ENCODE data around the gene SLC24A3. TPM values are rescaled to one million over a fixed set of nuclear protein-coding genes. Genes with fewer than 3 reads are reported as not detected.
A peak's percentile ranks its signal among the peaks of the same experiment; 100 is the strongest.

The SLC24A3 gene
- total RNA-seq, 1 experiment from 2014 or later: 0.06 TPM

DNA sequence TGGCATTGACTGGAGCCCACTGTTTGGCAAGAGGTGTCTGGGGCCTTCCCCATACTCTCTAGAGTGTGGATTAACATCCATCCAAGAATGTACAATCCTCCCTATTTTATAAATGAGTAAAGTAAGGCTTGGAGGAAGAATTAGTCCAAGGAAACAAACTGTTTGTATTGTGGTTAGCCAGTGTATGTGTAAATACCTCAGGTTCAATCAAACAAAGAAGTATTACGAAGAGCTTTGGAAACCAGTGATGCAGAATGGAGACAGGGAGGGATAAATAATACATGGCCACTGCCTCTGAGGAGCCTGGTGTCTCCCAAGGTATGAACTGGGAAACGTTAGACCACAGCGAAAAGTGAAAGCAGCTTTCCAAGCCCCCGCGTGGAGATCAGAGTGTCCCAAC is 319.0 kb downstream of the SLC24A3 start:
- DNase-seq (ENCODE audit: low read depth): no peak

DNA sequence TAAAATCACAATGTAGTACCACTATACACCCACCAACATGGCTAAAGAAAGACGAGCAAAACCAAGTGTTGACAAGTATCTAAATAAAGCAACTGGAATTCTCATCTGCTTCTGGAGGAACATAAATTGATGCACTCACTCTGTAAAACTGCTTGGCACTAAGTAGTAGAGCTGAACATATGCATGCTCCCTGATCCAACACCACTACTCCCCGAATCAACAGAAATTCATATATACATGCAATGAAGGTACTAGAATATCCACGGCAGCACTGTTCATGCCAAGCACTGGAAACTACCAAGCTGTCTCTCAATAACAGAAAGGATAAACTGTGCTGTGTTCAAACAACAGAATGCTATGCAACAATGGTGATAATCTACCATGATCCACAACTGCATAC is 326.1 kb downstream of the SLC24A3 start:
- DNase-seq (ENCODE audit: low read depth): no peak

DNA sequence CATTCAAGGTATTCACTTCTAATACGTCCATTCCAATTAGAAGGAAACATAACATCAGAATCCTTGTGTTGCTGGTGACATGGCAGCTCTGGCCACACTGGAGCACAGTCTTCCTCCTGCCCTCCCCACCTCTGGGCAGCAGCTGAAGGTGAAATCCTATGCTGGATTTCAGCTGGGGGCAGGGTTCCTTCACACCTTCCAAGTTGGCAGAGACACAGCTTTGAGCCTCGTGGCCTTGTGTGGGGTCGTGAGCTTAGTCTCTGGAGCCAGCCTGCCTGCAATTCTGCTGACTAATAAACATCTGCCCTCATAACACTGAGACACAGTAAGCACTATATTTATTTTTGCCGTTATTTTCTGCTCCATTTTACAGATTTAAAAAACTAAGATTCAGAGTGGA is 326.7 kb downstream of the SLC24A3 start:
- DNase-seq (ENCODE audit: low read depth): no peak

DNA sequence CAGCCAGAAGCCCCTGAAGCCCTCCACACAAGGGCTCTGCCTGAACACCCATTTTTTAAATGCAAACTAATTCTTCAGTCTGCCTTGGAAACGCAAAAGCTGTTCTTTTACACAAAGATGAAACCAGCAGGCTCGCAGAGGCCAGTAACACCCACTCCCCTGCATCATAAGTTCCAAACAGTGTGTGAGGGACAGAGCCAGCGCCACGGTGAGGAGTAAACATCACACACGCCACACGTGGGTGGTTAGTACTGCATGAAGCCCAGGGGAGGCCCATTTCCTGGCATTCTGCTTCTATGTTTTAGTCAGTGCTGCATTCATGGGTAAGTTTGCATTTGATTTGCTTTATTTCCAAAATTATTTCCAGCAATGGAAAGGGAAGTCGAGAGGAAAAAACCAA is 327.9 kb downstream of the SLC24A3 start:
- DNase-seq (ENCODE audit: low read depth): no peak

DNA sequence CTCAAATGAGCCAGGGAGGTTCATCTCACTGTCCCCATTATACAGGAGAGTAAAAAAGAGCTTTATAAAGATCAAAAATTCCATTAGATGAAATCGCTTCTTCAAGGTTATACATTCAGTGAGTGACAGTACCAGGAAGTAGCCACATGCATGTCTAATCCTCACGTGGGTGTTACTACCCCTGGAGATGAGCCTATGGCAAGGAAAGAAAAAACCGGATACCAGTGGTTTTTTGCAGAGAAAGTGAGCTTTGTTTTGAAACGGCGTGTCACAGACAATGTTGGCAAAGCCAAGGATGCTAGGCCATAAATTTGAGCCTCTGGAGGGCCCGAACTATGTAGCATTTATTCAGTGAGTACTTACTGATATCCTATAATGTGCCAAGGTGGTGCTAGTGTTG is 330.7 kb downstream of the SLC24A3 start:
- no peak for DNase-seq (ENCODE audit: low read depth)

DNA sequence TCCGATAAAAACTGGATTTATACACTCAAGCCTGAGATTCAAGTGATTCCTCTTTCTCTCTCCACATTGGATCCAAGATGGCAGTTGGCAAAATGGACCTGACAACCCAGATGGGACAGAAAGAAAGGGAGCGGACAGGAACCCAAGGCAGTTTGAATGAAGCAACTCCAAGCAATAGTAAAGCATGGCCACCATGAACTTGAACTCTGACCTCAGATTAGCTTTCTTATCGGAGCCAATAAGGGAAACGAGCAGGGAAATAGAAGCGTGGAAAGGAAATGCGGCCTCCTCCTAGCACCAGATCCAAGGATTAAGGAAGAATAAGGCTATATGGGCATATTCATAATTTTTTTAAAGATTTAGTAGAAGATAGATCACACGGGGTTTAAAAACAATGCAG is 332.2 kb downstream of the SLC24A3 start:
- DNase-seq (ENCODE audit: low read depth): no peak

DNA sequence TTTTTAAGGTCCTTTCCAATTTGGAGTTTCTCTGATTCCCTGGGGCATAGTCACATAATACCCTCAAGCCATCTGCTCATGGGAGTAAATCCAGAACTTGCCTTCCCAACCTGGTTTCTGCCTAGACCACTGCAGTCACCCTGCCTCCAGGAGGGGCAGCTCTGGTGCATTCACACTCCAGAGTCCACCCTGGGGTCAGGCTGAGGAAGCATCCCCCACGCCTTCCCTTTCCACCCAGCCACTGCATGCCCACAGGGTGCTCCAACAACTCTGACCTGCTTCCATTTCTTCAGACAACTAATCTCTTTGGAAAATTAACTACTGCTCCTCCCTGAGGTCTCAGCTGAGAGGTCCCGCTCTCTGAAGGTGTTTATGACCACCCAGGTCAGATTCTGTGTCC is 334.2 kb downstream of the SLC24A3 start:
- no peak for DNase-seq (ENCODE audit: low read depth)

DNA sequence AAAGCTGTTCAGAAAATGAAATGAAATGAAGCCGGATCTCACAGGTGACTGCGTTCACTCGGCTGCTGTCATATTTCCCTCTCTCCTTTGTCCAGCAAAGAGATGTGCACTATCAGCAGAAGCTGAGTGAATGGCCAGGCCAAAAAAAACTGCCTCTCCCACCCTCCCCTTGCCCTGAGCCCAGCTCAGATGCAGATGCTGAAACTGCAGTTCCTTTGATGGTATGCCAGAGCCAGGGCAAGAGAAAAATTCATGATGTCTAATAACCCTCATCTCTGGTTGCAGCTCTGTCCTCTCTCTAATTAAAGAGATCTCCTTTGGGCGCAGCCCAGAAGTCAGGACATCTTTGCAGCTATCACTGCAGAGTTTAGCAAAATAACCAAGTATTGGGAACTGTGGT is 335.1 kb downstream of the SLC24A3 start:
- DNase-seq (ENCODE audit: low read depth): no peak

DNA sequence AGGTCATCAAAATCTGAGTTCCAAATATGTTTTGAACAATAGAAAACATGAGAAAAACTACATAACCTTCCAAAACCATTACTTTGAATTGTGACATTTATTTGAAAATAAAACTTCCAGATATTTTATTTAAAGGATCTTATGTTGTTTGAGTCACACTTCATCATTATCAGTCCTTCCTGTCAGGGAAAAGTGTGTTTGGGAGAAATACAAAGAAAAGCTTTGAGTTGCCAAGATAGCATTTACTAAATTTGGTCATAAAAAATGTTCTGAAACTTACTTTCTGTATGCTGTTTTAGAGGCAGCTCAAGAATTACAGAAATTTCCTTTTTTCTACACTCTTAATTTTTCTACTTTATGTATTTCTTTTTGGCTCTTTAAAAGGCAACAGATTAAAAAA is 337.5 kb downstream of the SLC24A3 start:
- DNase-seq (ENCODE audit: low read depth): no peak

DNA sequence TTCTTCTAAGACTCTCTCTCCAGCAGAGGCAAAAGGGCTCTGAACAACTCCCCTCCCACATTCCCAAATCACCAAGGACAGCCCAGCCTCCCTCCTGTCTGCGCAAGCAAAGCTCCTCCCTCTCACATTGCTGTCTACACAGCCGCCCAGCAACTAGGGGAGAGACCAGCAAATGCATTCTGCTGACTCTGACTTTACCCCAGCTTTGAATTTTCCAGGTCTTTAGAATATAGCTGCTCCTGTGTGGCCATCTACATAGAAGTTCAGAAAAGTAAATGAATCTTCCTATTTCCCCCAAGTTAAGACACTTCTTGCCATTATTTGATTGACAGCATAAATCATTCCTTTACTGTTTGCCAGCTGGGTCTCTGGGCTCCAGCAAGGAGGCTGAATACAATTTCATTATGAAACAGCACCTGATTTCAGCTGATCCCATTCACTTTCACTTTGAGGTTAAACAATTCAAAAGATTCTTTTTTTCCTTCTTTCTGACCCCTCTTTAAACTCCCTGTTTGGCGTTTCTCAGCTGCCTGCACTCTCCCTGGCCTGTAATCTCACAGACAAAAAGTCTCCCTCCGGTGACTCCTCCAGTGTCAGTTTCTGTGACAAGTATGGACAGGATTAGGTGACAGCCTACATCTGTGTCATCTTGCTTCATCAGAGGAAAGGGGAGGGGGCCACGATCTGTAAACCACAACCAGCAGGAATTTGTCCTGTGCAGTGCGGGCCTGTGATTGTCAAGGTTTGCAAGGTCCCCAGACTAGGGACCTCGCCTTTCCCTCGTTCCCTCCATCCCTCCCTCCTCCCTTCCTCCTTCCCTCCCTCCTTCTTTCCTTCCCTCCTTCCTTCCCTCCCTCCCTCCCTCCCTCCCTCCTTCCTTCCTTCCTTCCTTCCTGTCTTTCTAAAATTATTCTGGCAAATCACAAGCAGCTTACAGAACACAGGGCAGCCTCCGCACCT is 340.1 kb downstream of the SLC24A3 start:
- DNase-seq (ENCODE audit: low read depth): peak; percentile 42

DNA sequence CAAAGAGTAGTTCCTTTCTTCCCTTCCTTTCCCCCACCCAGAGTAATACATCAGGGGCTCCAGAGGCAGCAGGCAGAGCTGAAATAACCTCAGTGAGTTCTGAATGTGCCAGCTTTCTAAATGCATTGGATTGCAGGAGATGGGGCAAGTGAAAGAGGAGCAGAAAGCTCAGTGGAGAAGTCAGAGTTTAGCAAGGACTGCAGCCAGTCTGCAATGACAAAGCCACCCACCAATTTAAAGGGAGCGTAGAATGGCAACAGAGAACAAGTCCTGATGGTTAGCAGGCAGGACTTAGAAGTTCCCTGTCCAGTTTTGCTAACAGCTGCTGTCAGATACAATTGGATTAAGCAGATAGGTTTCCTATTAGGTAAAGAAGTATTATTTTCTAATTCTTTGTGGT is 342.2 kb downstream of the SLC24A3 start:
- no peak for DNase-seq (ENCODE audit: low read depth)

DNA sequence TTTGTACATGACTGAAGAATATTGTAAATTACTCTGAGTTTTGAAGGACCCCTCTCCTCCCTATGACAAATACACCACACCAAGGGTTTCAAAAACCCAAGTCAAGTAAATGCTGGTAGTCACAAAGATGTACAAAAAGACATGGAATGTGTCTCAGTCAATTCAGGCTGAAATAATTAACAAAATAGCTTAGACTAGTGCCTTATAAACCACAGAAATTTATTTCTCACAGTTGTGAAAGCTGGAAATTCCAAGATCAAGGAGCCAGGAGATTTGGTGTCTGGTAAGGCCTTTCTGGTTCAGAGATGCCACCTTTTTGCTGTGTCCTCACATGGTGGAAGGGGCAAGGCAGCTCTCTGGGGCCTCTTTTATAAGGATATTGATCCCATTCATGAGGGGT is 343.3 kb downstream of the SLC24A3 start:
- no peak for DNase-seq (ENCODE audit: low read depth)

DNA sequence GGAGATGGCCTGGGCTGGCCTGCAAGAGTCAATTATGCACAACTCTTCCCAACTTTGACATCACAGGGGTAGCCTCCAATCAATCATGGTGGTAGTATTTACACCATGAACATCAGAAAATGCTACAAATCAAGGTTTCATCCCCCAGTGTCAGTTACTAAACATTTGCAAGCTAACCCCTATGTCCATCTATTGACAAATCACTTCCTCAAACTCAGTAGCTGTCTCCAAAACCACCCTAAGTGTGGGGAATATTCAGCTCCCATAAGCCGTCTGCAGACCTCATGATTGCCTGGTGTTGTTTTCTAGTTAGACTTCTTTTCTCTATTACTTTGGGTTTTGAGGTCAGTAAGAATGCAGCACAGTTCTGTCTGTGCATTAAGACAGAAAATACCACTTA is 344.8 kb downstream of the SLC24A3 start:
- no peak for DNase-seq (ENCODE audit: low read depth)

DNA sequence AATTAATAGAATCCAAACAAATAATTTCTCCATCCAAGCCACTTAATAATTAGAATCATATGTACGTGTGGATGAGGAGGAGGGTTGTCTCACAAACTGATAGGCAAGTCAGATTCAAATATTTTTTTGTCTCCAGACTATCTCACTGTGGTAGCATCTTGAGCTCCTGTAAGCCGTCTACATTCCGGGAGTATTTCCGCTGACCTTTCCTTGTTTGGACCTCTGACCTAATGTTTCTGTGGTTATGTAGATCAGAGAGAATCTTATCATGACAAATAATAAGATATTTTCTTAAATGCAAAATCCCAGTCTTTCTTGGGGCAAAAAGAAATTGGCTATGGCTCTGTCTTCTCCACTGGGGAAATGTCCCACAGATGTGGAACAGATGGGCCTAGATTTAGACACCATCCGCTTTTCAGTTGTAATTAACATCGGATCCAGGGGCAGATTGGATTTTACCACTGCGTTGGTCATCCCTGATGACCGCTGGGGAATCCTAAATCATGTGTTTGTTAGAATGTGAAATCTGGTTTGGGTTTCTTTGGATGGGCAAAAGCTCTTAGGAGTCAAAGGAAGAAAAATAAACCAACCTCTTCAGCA is 348.5 kb downstream of the SLC24A3 start:
- no peak for DNase-seq (ENCODE audit: low read depth)

DNA sequence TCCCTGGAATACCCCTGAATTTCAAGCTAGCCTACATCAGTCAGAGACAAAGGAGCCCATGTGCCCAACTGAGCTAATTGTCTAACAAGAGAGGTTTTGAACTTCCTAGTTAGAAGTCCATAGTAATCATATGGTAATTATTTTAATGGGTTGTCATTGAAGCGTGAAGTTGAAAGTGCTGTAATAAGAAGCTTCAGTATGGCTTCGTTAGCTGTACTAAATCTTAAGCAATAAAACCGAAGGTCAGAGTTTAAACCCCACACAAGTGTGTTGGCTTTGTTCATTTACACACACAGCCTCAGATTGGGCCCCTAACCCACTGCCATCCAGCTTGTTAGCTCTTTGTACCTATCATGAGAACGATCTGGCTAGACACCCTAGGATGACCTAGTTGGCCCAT is 350.0 kb downstream of the SLC24A3 start:
- DNase-seq (ENCODE audit: low read depth): no peak

DNA sequence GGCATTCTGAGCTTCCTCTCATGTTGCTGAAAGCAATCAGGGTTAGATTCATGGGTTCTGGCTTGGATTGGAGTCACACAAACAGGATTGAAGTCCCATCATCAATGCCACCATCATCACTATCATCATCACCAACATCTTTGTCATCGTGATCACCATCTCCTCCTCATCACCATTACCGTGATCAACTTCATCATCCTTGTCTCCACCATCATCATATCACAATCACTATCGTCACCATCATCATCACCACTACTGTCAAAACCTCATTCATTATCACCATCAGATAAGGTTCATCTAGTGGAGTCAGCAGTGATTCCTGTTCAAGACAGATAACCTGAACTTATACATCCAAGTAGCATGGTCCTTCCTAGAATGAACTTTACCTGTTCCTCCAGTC is 351.8 kb downstream of the SLC24A3 start:
- DNase-seq (ENCODE audit: low read depth): no peak

DNA sequence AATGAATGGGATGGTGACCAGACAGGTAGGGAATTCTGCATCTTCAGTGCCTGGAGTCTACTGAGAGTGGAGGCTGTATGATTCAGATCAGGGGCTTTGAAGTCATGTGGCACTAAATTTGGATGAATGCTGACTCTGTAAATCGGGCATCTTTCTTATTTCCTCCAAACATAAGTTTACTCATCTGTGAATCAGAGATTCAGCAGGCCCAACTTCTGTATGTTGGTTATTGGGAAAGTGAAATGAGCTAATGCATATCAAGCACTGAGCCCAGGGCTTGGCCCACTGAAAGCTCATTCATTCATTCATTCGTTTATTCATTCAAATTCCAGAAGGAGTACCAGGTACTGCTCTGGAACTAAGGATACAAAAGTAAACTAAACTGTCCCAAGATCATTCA is 353.3 kb downstream of the SLC24A3 start:
- DNase-seq (ENCODE audit: low read depth): no peak

DNA sequence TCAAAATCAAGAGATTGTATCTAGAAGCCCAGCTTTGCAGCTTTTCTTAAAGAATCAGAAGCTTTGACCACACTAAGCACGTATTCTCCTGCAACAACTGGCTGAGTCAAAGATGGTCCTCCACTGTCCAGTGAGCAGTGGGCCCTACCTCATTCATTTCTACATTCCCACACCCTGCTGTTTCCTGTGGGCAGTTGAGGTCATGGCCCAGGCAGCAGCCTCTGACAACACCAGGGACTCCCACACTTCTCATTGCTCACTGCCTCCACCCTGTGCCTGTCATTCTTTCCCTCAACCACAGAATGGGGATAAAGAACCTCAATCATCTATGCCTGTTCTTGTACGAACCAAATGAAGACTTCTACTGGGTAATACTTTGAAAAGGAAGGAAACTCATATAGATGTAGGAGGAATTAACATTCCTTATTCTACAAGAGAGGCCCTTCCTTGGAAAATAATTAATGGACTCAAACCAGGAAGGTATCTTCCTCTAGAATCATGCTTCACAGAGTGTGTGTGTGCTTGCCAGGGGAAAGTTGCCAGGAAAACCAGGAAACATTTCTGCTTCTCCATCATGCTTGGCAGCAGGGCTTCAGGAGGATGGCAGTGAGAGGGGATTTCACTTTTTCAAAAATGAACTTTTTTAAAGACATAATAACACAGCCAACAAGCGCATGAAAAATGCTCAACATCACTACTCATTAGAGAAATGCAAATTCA is 353.9 kb downstream of the SLC24A3 start:
- DNase-seq (ENCODE audit: low read depth): no peak

DNA sequence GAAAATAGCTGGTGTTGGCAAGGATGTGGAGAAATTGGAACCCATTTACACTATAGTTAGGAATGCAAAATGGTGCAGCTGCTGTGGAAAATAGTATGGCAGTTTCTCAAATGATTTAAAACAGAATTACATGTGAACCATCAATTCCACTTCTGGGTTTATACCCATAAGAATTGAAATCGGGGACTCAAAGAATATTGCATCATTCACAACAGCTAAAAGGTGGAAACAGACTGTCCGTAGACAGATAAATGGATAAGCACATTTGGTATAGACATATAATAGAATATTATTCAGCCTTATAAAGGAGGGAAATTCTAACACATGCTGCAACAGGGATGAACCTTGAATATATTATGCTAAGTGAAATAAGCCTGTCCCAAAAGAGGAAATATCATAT is 355.7 kb downstream of the SLC24A3 start:
- DNase-seq (ENCODE audit: low read depth): no peak

DNA sequence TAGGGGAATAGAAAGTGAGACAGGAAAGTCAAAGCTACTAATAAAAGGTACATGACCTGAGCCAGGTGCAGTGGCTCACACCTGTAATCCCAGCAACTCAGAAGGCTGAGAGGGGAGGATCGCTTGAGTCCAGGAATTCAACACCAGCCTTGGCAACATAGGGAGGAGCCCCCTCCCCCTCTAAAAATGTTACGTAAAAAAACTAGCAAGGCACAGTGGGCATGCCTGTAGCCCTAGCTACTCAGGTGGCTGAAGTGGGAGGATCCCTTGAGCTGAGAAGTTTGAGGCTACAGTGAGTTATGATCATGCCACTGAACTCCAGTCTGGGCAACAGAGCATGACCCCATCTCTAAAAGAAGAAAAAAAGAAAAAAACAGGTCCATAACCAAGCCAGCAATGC is 359.6 kb downstream of the SLC24A3 start:
- no peak for DNase-seq (ENCODE audit: low read depth)

DNA sequence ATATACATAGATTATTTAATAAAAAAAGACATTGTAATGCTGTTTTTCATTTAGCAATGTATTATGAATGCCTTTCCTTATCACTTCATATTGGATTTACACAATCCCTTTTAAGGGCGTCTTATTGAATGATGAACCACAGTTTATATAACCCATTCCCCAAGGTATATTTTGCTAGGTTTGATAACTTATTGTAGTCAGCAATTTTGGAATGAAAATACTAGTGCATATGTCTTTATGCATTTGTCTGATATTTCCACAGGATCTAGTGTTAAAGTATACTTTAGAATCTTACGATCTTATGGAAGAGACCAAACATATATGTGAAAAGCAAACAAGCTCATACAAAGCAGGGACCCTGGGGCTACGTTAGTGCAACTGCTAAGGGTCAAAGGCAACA is 365.2 kb downstream of the SLC24A3 start:
- DNase-seq (ENCODE audit: low read depth): no peak

DNA sequence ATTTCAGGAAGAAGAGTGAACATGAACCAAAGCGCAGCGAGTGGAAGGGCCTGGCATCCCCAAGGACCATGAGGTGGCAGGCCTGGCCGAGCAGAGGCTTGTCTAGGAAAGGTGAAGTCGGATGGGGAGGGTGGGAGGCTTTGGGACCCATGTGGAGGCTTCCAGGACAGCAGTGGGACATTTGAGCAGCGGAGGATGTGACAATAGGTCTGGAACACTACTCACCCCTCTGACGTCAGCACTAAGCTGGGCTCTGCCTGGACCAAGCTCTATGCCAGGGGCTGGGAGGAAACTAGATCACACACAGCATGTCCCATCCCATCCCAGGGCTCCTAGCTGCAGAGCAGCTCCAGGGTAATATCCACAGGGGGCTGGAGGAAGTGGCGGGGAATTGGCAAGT is 370.3 kb downstream of the SLC24A3 start:
- no peak for DNase-seq (ENCODE audit: low read depth)
